K562 (cell line): ENCODE measurements around the gene SLC7A14. TPM values are rescaled to one million over a fixed set of nuclear protein-coding genes. Genes with fewer than 3 reads are reported as not detected.

Experiments
- ATAC-seq: fragments of 200-7000 bp; cut with Tn5 transposase; 3 replicates; pipeline ENCODE4 v1.9.1; 2020; ENCODE audit warnings: moderate library complexity
- BruUV-seq: library from RNA; stranded (reverse); fragments of 400-500 nt; replicated peaks from 2 replicates; lab custom pipeline; 2021; lab: Mats Ljungman, UMichigan
- CTCF ChIA-PET: fragments of 300-600 bp; formaldehyde crosslinking; extraction: SDS; loops from one replicate; lab custom pipeline; 2021; ENCODE audit warnings: low intra/inter-chr PET ratio; lab: Yijun Ruan, JAX
- POLR2A ChIA-PET: fragments of 300-600, 350-650 bp; sonication (Branson Sonifier 250); formaldehyde crosslinking; extraction: SDS; loops from one replicate; lab custom pipeline; 2021; ENCODE audit warnings: antibody characterized with exemption, inconsistent platforms; lab: Yijun Ruan, JAX
- DNase-seq, 4 experiments: peaks; one replicate each; pipeline versions ENCODE4 v3.0.0 to v3.0.0-alpha.2; 2011 to 2018; ENCODE audit warnings: low spot score in 3 of 4, mixed read lengths in 3 of 4; ENCODE audit errors: extremely low read depth in 1 of 4
- FAIRE-seq: peaks from 2 replicates; lab custom pipeline; 2011; peaks lifted over from hg19 to GRCh38; lab: Jason Lieb, UNC
- H2AFZ ChIP-seq: 2 replicates; pipeline ENCODE4 v1.6.0; 2011; ENCODE audit warnings: low read depth, low read length, control low read depth, inconsistent platforms
- H3K27ac ChIP-seq: fragments of 200-600 bp; 3 replicates; pipeline ENCODE4 v1.8.0; 2011; ENCODE audit warnings: low read depth, mild to moderate bottlenecking, control low read depth, inconsistent platforms, low read length, moderate library complexity, mixed read lengths; ENCODE audit errors: extremely low read depth
- H3K27me3 ChIP-seq, 2 experiments: fragments of 300-600 bp in 1 of 2; 2 replicates in 1 of 2; 3 replicates in 1 of 2; pipeline versions ENCODE4 v1.6.0 to v1.8.0; 2011; ENCODE audit warnings: inconsistent platforms in 2 of 2, low read length in 2 of 2, mild to moderate bottlenecking in 1 of 2, mixed read lengths in 1 of 2, moderate library complexity in 1 of 2; ENCODE audit not compliant: control insufficient read depth in 2 of 2, insufficient read depth in 2 of 2
- H3K36me3 ChIP-seq: fragments of 300-600 bp; 3 replicates; pipeline ENCODE4 v1.8.0; 2011; ENCODE audit warnings: mild to moderate bottlenecking, low read length, inconsistent platforms; ENCODE audit not compliant: control insufficient read depth, insufficient read depth
- H3K4me1 ChIP-seq, 2 experiments: fragments of 200-600 bp in 1 of 2; replicated peaks in 1 of 2; 2 replicates in 1 of 2; 3 replicates in 1 of 2; pipeline versions ENCODE4 v1.5.1 to v1.8.0; 2011; ENCODE audit warnings: inconsistent platforms in 2 of 2, low read length in 2 of 2, mild to moderate bottlenecking in 1 of 2, mixed read lengths in 1 of 2, moderate library complexity in 1 of 2; ENCODE audit not compliant: control insufficient read depth in 2 of 2, insufficient read depth in 2 of 2
- H3K4me2 ChIP-seq: 2 replicates; pipeline ENCODE4 v1.6.1; 2011; ENCODE audit warnings: low read length, control low read depth, inconsistent platforms, mixed read lengths; ENCODE audit not compliant: insufficient read depth
- H3K4me3 ChIP-seq: fragments of 200-600 bp; sonication (generic), shearing (Covaris generic); 2 replicates; pipeline ENCODE4 v1.5.1; 2016; ENCODE audit warnings: control low read depth, inconsistent platforms
- H3K79me2 ChIP-seq: fragments of 200-600 bp; 3 replicates; pipeline ENCODE4 v1.8.0; 2011; ENCODE audit warnings: low read length, inconsistent platforms; ENCODE audit not compliant: control insufficient read depth, insufficient read depth
- H3K9ac ChIP-seq, 2 experiments: 2 replicates each; pipeline versions ENCODE4 v1.6.0 to v1.6.1; 2011; ENCODE audit warnings: low read depth in 2 of 2, low read length in 2 of 2, control low read depth in 1 of 2, inconsistent platforms in 1 of 2, mild to moderate bottlenecking in 1 of 2, mixed read lengths in 1 of 2; ENCODE audit not compliant: insufficient read depth in 1 of 2
- H3K9me1 ChIP-seq: one replicate; pipeline ENCODE4 v1.6.0; 2011; ENCODE audit warnings: inconsistent platforms, mild to moderate bottlenecking, low read length, moderate library complexity; ENCODE audit not compliant: control insufficient read depth, insufficient read depth
- H3K9me3 ChIP-seq: replicated peaks from 2 replicates; pipeline ENCODE4 v1.5.1; 2011; ENCODE audit warnings: low read depth, low read length, inconsistent platforms; ENCODE audit not compliant: control insufficient read depth, insufficient read depth
- H4K20me1 ChIP-seq: replicated peaks from 2 replicates; pipeline ENCODE4 v1.6.1; 2011; ENCODE audit warnings: low read length, inconsistent platforms, mixed read lengths; ENCODE audit not compliant: control insufficient read depth, insufficient read depth
- ATF6 ChIP-seq: sonication (generic); formaldehyde crosslinking; IDR thresholded peaks from 2 replicates; pipeline ENCODE4 v1.4.0; 2020; ENCODE audit warnings: mild to moderate bottlenecking, missing genetic modification reagents
- CAMTA2 ChIP-seq: fragments of 250-450 bp; sonication (Bioruptor Pico); conservative IDR thresholded peaks from 2 replicates; pipeline ENCODE4 v1.5.1; 2022
- ESRRA ChIP-seq: fragments of 450-650 bp; IDR thresholded peaks from 2 replicates; pipeline ENCODE4 v1.6.1; 2014; ENCODE audit warnings: low read depth, mild to moderate bottlenecking, moderate library complexity, borderline replicate concordance
- FOXJ2 ChIP-seq: fragments of 200-800 bp; sonication (Bioruptor generic); IDR thresholded peaks from 2 replicates; pipeline ENCODE4 v1.6.1; 2016; ENCODE audit warnings: missing genetic modification characterization, missing compliant biosample characterization
- FOXK1 ChIP-seq: sonication (generic); formaldehyde crosslinking; IDR thresholded peaks from 2 replicates; pipeline ENCODE4 v1.8.0; 2022; ENCODE audit warnings: missing genetic modification reagents, mild to moderate bottlenecking, borderline replicate concordance
- ID3 ChIP-seq, 2 experiments: fragments of 250-450 bp in 1 of 2; fragments of 450-650 bp in 1 of 2; sonication (Bioruptor Pico) in 1 of 2; IDR thresholded peaks; 2 replicates each; pipeline versions ENCODE4 v1.6.1 to v1.8.0; 2016 to 2021; ENCODE audit warnings: mild to moderate bottlenecking in 2 of 2, moderate library complexity in 2 of 2, missing compliant biosample characterization in 1 of 2, missing genetic modification characterization in 1 of 2
- MBD2 ChIP-seq: sonication (generic); IDR thresholded peaks from 2 replicates; pipeline ENCODE4 v1.6.1; 2016; ENCODE audit warnings: low read depth, borderline replicate concordance
- MED1 ChIP-seq: sonication (generic); formaldehyde crosslinking; IDR thresholded peaks from 2 replicates; pipeline ENCODE4 v1.8.1; 2023; ENCODE audit warnings: missing genetic modification reagents, borderline replicate concordance
- RBM14 ChIP-seq: fragments of 200-400 bp; formaldehyde crosslinking; IDR thresholded peaks from 2 replicates; pipeline ENCODE4 v1.6.1; 2018; ENCODE audit warnings: low read depth, mild to moderate bottlenecking, low read length, moderate library complexity, borderline replicate concordance; ENCODE audit not compliant: insufficient read depth
- RBM17 ChIP-seq: fragments of 200-400 bp; formaldehyde crosslinking; IDR thresholded peaks from 2 replicates; pipeline ENCODE4 v1.6.1; 2017; ENCODE audit warnings: low read depth, mild to moderate bottlenecking, low read length, borderline replicate concordance
- SAFB2 ChIP-seq: fragments of 200-400 bp; formaldehyde crosslinking; IDR thresholded peaks from 2 replicates; pipeline ENCODE4 v1.6.1; 2018; ENCODE audit warnings: borderline replicate concordance, low read length, low read depth, moderate library complexity; ENCODE audit not compliant: severe bottlenecking
- TGIF2 ChIP-seq: sonication (generic); formaldehyde crosslinking; IDR thresholded peaks from 2 replicates; pipeline ENCODE4 v1.8.1; 2022; ENCODE audit warnings: mild to moderate bottlenecking, missing genetic modification reagents, moderate library complexity
- ZC3H4 ChIP-seq: sonication (generic); formaldehyde crosslinking; IDR thresholded peaks from 2 replicates; pipeline ENCODE4 v1.9.0; 2021; ENCODE audit warnings: missing genetic modification reagents, borderline replicate concordance
- ZNF197 ChIP-seq: fragments of 200-800 bp; sonication (Bioruptor generic); IDR thresholded peaks from 2 replicates; pipeline ENCODE4 v1.6.1; 2016; ENCODE audit warnings: low read depth, missing genetic modification characterization, missing compliant biosample characterization
- ZNF518B ChIP-seq: fragments of 250-450 bp; sonication (Bioruptor Pico); IDR thresholded peaks from 2 replicates; pipeline ENCODE4 v1.5.0; 2021; ENCODE audit warnings: mild to moderate bottlenecking, moderate library complexity
- ZNF561 ChIP-seq: fragments of 450-650 bp; formaldehyde crosslinking; conservative IDR thresholded peaks from 2 replicates; pipeline ENCODE4 v1.4.0; 2020; ENCODE audit warnings: mild to moderate bottlenecking, moderate library complexity
- WGBS: fragments of 100-300 bp; shearing (Covaris generic); methylation state at CpG from one replicate; pipeline ENCODE4 v1.1.6; 2016; ENCODE audit warnings: low coverage, mixed read lengths; ENCODE audit not compliant: insufficient coverage; ENCODE audit errors: missing lambda C conversion rate; 5-methylcytosine and 5-hydroxymethylcytosine counted together
- in situ Hi-C: fragments of 300-500 bp; cut with MboI; formaldehyde crosslinking; loops from 4 replicates; pipeline ENCODE4 v1.15.0; 2018; ENCODE audit warnings: inconsistent platforms, mixed read lengths
- intact Hi-C: fragments of 100-400 bp; cut with micrococcal nuclease; formaldehyde crosslinking; loops from 2 replicates; pipeline ENCODE4 v1.14.2; 2022
- polyA plus RNA-seq, 8 experiments: library from polyadenylated mRNA; depleted of rRNA in 4 of 8; stranded (reverse) in 5 of 8; unstranded in 3 of 8; fragments of >200 nt; fragmentation: Nextera tagmentation in 2 of 8; fragmentation: Illumina TruSeq in 1 of 8; extraction: Ambion mirVana in 2 of 8; extraction: Trizol in 1 of 8; gene quantifications; 2 replicates each; pipeline versions ENCODE4 v1.2.1 to v1.2.3, GENCODE V29; 2011 to 2014; ENCODE audit warnings: inconsistent platforms in 1 of 8, missing spikeins in 1 of 8
- total RNA-seq, 7 experiments: library from RNA; depleted of rRNA in 6 of 7; stranded (reverse); fragments of >200 nt in 6 of 7; fragmentation: Illumina TruSeq in 2 of 7; extraction: Trizol in 2 of 7; gene quantifications; 2 replicates each; pipeline versions ENCODE4 v1.2.1 to v1.2.3, GENCODE V29; 2011 to 2021; ENCODE audit warnings: low replicate concordance in 1 of 7

SLC7A14 gene
- total and polyA plus RNA-seq, 9 of the 15 experiments (the other 6 are each of a cell fraction or from before 2014, with no cell fraction given) = not detected

GRCh38 chr3:170465955-170466354, 119.9 kb downstream of the SLC7A14 start (continued):
- TF ChIP-seq ATF6 (no peak), SAFB2 (no peak), RBM17 (no peak), ZNF561 (CRISPR knock-in tag) (no peak), CAMTA2 (CRISPR knock-in tag) (no peak), ESRRA (no peak), ID3 (CRISPR knock-in tag; IDR thresholded peaks at IDR 0.05) (no peak), ID3 (tag; IDR thresholded peaks at IDR 0.05) (no peak)

- CTCF ChIA-PET = no interaction called here
- 7% methylated on average over 4 of the region's 4 CpGs for WGBS
- TF ChIP-seq FOXJ2 (tag) = no peak
- no peak for TF ChIP-seq MBD2
- no peak for TF ChIP-seq ZC3H4 (CRISPR knock-in tag)
- no peak for TF ChIP-seq TGIF2 (CRISPR knock-in tag)
- no peak for TF ChIP-seq FOXK1 (CRISPR knock-in tag)
- TF ChIP-seq MED1 (CRISPR knock-in tag) = no peak
- no peak for TF ChIP-seq ZNF518B (CRISPR knock-in tag)
- no peak for TF ChIP-seq ZNF197 (CRISPR knock-in tag)
- no peak for TF ChIP-seq RBM14
Observed at GRCh38 chr3:170463011-170463410, 122.9 kb downstream of the SLC7A14 start.

More at GRCh38 chr3:170463011-170463410, 122.9 kb downstream of the SLC7A14 start:
- in situ Hi-C loops (no loop called here), intact Hi-C loops (no loop called here)
- no peak for FAIRE-seq
- Histone ChIP-seq H3K9me1 (no peaks in the 10 kb centered on the region), H3K27me3 (peaks cover 7 to 10% of the 10 kb centered on the region in 2 experiments; a peak in 4 of 5 replicates), H3K36me3 (no peaks in the 10 kb centered on the region), H2AFZ (no peak overlapping the region), H3K4me3 (no peak overlapping the region), H3K9me3 (no peaks in the 10 kb centered on the region), H3K27ac (no peak overlapping the region), H3K79me2 (no peaks in the 10 kb centered on the region), H4K20me1 (no peaks in the 10 kb centered on the region), H3K4me1 (no peaks in the 10 kb centered on the region), H3K4me2 (no peak overlapping the region), H3K9ac (no peak overlapping the region)
- no peak for DNase-seq
- no TSS peak for BruUV-seq
- no peak for ATAC-seq
- POLR2A ChIA-PET = interaction anchor here (0.6 to 1.4 kb wide), 2 partner anchors 10 to 281 kb away, joined by 3 to 4 read pairs; no protein-coding TSS in a partner anchor
